Nasal cavity respiratory epithelium epithelial cell of viscerocranial mucosa (primary cell): ENCODE results near the gene ACKR4. TPM values are rescaled to one million over a fixed set of nuclear protein-coding genes. Genes with fewer than 3 reads are reported as not detected.

Source experiments
- total RNA-seq: library from RNA; depleted of rRNA; stranded (reverse); fragments of >200 nt; gene quantifications from 2 replicates; pipeline ENCODE4 v1.2.3, GENCODE V29; 2014

Gene ACKR4
- total RNA-seq = not detected in 2 replicates

GRCh38 chr3:132596816-132597433 lies at the start of gene ACKR4:
Gene ACKR4, plus strand, starts transcription at chr3:132597270. Its CDS starts 3,128 bp downstream, at chr3:132600398.

Other genes starting within 250 kb of the ACKR4 start
- 40.0 and 57.3 TPM in 2 replicates for gene DNAJC13, start 179.8 kb upstream of the ACKR4 start, total RNA-seq
- 31.1 and 33.2 TPM in 2 replicates for gene ACAD11, start 62.5 kb downstream of the ACKR4 start, total RNA-seq
- gene UBA5, start 63.1 kb downstream of the ACKR4 start, total RNA-seq = 46.8 and 50.9 TPM in 2 replicates
- 13.0 and 21.6 TPM in 2 replicates for gene NPHP3, start 125.1 kb downstream of the ACKR4 start, total RNA-seq